GM18505 (cell line): ENCODE data around the gene ANKDD1A.

Source experiments
- ATAC-seq: cut with Tn5 transposase; IDR thresholded peaks from one replicate; pipeline ENCODE4 v1.9.1; 2021; ENCODE audit not compliant: unreplicated experiment
- POLR2A ChIP-seq: IDR thresholded peaks from 4 replicates; pipeline ENCODE4 v1.6.1; 2011; ENCODE audit warnings: borderline replicate concordance; ENCODE audit not compliant: insufficient read depth, insufficient read length; ENCODE audit errors: extremely low read depth

The ANKDD1A gene

GRCh38 chr15:64884679-64885078 lies 27.0 kb upstream of the ANKDD1A start:
- TF ChIP-seq POLR2A: no peak
- ATAC-seq: no peak

GRCh38 chr15:64888336-64888735 lies 23.4 kb upstream of the ANKDD1A start:
- TF ChIP-seq POLR2A: no peak
- ATAC-seq: no peak

GRCh38 chr15:64891561-64891960 lies 20.1 kb upstream of the ANKDD1A start:
- no peak for TF ChIP-seq POLR2A
- no peak for ATAC-seq

- TF ChIP-seq POLR2A: no peak
- no peak for ATAC-seq
Measured at GRCh38 chr15:64892847-64893403, 18.8 kb upstream of the ANKDD1A start.

- peak; percentile 63 for ATAC-seq
- TF ChIP-seq POLR2A: peak; percentile 80
Measured at GRCh38 chr15:64893481-64894394, 18.0 kb upstream of the ANKDD1A start.

- peak; percentile 32 for ATAC-seq
- peak; percentile 72 for TF ChIP-seq POLR2A
Measured at GRCh38 chr15:64894395-64895056, 17.2 kb upstream of the ANKDD1A start.

GRCh38 chr15:64895285-64896065 lies 16.2 kb upstream of the ANKDD1A start:
- ATAC-seq: no peak
- no peak for TF ChIP-seq POLR2A

GRCh38 chr15:64896371-64897069 lies 15.2 kb upstream of the ANKDD1A start:
- TF ChIP-seq POLR2A: no peak
- ATAC-seq: no peak

- TF ChIP-seq POLR2A: no peak
- no peak for ATAC-seq
Measured at GRCh38 chr15:64897345-64897985, 14.2 kb upstream of the ANKDD1A start.

- no peak for ATAC-seq
- TF ChIP-seq POLR2A: no peak
Measured at GRCh38 chr15:64898406-64898805, 13.3 kb upstream of the ANKDD1A start.

GRCh38 chr15:64901141-64901540 lies 10.6 kb upstream of the ANKDD1A start:
- no peak for TF ChIP-seq POLR2A
- ATAC-seq: no peak

- TF ChIP-seq POLR2A: no peak
- ATAC-seq: no peak
Measured at GRCh38 chr15:64901914-64902313, 9.8 kb upstream of the ANKDD1A start.
